HUES6 (cell line): ENCODE measurements around the gene FNDC5.

Experiments used
- H3K27ac ChIP-seq: 2 replicates; pipeline ENCODE4 v1.7.0; 2013; ENCODE audit warnings: low read depth, mild to moderate bottlenecking, low read length, inconsistent platforms
- H3K27me3 ChIP-seq: 2 replicates; pipeline ENCODE4 v1.6.1; 2013; ENCODE audit warnings: low read length; ENCODE audit not compliant: control insufficient read depth, insufficient read depth
- H3K36me3 ChIP-seq: 2 replicates; pipeline ENCODE4 v1.6.1; 2013; ENCODE audit warnings: low read length; ENCODE audit not compliant: control insufficient read depth, insufficient read depth
- H3K4me1 ChIP-seq: 2 replicates; pipeline ENCODE4 v1.6.1; 2013; ENCODE audit warnings: low read length; ENCODE audit not compliant: control insufficient read depth, insufficient read depth
- H3K4me3 ChIP-seq: 2 replicates; pipeline ENCODE4 v1.5.1; 2013; ENCODE audit warnings: low read depth, low read length
- H3K9ac ChIP-seq: one replicate; pipeline ENCODE4 v1.6.1; 2013; ENCODE audit warnings: mild to moderate bottlenecking, low read length
- H3K9me3 ChIP-seq: 2 replicates; pipeline ENCODE4 v1.6.1; 2013; ENCODE audit warnings: low read depth, low read length; ENCODE audit not compliant: control insufficient read depth, insufficient read depth

Gene FNDC5

GRCh38 chr1:32889731-32890278 lies 19.1 kb upstream of the FNDC5 start:
- no peak overlapping the region for H3K27ac ChIP-seq
- peaks cover 2% of the 10 kb centered on the region; the same call in 1 of the 2 replicates for H3K9me3 ChIP-seq
- H3K9ac ChIP-seq: no peak overlapping the region

DNA sequence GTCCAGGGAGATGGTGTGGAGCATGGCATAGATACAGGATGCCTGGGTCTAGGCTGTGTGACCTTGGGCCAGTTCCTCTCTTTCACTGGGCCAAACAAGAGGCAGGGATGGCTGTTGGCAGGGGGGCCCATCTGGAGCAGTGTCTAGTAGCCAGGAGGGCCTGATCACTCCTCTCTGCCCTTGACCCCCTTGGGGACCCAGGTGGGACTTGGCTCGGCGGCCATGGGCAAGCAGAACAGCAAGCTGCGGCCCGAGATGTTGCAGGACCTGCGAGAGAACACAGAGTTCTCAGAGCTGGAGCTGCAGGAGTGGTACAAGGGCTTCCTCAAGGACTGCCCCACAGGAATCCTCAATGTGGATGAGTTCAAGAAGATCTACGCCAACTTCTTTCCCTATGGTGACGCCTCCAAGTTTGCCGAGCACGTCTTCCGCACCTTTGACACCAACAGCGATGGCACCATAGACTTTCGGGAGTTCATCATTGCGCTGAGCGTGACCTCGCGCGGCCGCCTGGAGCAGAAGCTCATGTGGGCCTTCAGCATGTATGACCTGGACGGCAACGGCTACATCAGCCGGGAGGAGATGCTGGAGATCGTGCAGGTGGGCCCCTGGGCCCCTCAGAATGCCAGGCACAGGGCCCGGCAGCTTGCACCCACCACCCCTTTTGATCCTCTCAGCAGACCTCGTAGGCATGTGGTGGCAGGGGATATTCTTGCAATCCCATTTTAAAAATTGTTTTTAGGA lies 18.1 kb upstream of the FNDC5 start:
- peaks cover 2% of the 10 kb centered on the region; the same call in 1 of the 2 replicates for H3K9me3 ChIP-seq
- no peak overlapping the region for H3K27ac ChIP-seq
- H3K27me3 ChIP-seq: peaks cover 84% of the 10 kb centered on the region
- no peak overlapping the region for H3K9ac ChIP-seq
- peaks cover 4% of the 10 kb centered on the region for H3K4me1 ChIP-seq
- H3K36me3 ChIP-seq: no peaks in the 10 kb centered on the region
- no peak overlapping the region for H3K4me3 ChIP-seq

More at GRCh38 chr1:32889731-32890278, 19.1 kb upstream of the FNDC5 start:
- H3K4me1 ChIP-seq: peaks cover 10% of the 10 kb centered on the region
- H3K27me3 ChIP-seq: peaks cover 75% of the 10 kb centered on the region
- H3K36me3 ChIP-seq: no peaks in the 10 kb centered on the region
- no peak overlapping the region for H3K4me3 ChIP-seq

- Histone ChIP-seq H3K36me3 (no peaks in the 10 kb centered on the region), H3K4me1 (peaks cover 4% of the 10 kb centered on the region), H3K9me3 (peaks cover 2% of the 10 kb centered on the region; the same call in 1 of the 2 replicates), H3K27ac (no peak overlapping the region), H3K4me3 (no peak overlapping the region), H3K9ac (no peak overlapping the region), H3K27me3 (peaks cover 90% of the 10 kb centered on the region)
Observed at GRCh38 chr1:32888134-32888533, 17.4 kb upstream of the FNDC5 start.

- H3K36me3 ChIP-seq: no peaks in the 10 kb centered on the region
- H3K9me3 ChIP-seq: peaks cover 2% of the 10 kb centered on the region; the same call in 1 of the 2 replicates
- H3K9ac ChIP-seq: no peak overlapping the region
- H3K27ac ChIP-seq: no peak overlapping the region
- H3K27me3 ChIP-seq: peaks cover 89% of the 10 kb centered on the region
- no peak overlapping the region for H3K4me3 ChIP-seq
- H3K4me1 ChIP-seq: peaks cover 3% of the 10 kb centered on the region
Observed at GRCh38 chr1:32887623-32888022, 16.9 kb upstream of the FNDC5 start.

DNA sequence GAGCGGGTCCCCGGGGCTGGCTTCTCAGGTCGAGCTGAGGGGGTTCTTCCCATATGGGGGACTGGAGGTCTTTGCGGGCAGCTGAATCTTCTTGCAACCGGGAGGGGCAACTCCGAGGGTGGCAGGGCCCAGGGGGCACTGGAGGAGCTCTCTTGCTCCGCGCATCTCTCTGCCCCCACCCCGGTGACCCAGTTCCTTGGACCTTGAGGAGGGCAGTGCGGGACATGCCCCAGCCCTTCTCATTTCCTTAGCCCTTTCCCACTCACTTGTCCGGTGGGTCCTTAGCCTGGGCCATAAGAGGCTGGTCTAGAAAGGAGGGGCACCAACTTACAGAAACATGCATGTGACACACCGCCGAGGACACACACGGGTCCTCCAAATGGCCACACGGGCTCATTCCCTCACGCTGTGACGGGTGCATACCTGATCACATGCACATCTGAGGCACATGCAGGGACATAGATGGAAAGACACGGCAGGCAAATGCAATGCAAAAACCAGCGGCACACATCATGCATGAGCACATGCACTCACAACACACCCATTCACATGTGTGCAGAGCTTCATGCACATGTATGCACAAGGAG lies 16.2 kb upstream of the FNDC5 start:
- Histone ChIP-seq H3K4me1 (no peaks in the 10 kb centered on the region), H3K27me3 (peaks cover 82% of the 10 kb centered on the region), H3K27ac (no peak overlapping the region), H3K9me3 (no peaks in the 10 kb centered on the region), H3K36me3 (no peaks in the 10 kb centered on the region), H3K4me3 (no peak overlapping the region), H3K9ac (no peak overlapping the region)

GRCh38 chr1:32886004-32886827 lies 15.5 kb upstream of the FNDC5 start, which contains the start of gene HPCA:
HPCA (plus strand) TSS chr1:32886491; CDS start chr1:32888899, 2,408 bp downstream.
- Histone ChIP-seq H3K36me3 (no peaks in the 10 kb centered on the region), H3K4me3 (peak within 1 kb of the TSS; percentile 57), H3K27me3 (peaks cover 75% of the 10 kb centered on the region), H3K4me1 (no peaks in the 10 kb centered on the region), H3K9me3 (no peaks in the 10 kb centered on the region), H3K27ac (no peak within 1 kb of the TSS), H3K9ac (no peak within 1 kb of the TSS)

DNA sequence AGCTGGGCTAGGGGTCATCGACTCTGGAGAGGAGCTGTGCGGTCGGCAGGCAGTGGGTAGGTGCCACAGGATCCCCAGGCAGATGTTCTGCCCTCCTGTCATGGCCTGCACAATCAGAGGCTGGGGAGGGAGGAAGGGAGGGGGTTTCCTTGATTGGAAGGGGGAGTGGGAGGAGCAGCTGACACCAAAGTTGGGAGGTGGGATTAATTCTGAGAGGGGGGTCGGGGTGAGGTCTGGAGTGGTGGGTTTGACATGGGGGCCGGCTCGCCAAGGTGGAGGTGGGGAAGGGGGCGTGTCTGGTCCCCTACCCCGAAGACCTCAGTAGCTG lies 14.9 kb upstream of the FNDC5 start:
- Histone ChIP-seq H3K4me1 (no peaks in the 10 kb centered on the region), H3K4me3 (peak overlapping the region; percentile 57), H3K9me3 (no peaks in the 10 kb centered on the region), H3K36me3 (no peaks in the 10 kb centered on the region), H3K9ac (no peak overlapping the region), H3K27ac (no peak overlapping the region), H3K27me3 (peaks cover 69% of the 10 kb centered on the region)

GRCh38 chr1:32884726-32885125 lies 14.0 kb upstream of the FNDC5 start:
- Histone ChIP-seq H3K9me3 (no peaks in the 10 kb centered on the region), H3K4me1 (no peaks in the 10 kb centered on the region), H3K27ac (no peak overlapping the region), H3K9ac (no peak overlapping the region), H3K27me3 (peaks cover 60% of the 10 kb centered on the region), H3K36me3 (no peaks in the 10 kb centered on the region), H3K4me3 (no peak overlapping the region)

GRCh38 chr1:32884032-32884372 lies 13.3 kb upstream of the FNDC5 start:
- Histone ChIP-seq H3K4me3 (no peak overlapping the region), H3K36me3 (no peaks in the 10 kb centered on the region), H3K27ac (no peak overlapping the region), H3K9me3 (no peaks in the 10 kb centered on the region), H3K27me3 (peaks cover 53% of the 10 kb centered on the region), H3K9ac (no peak overlapping the region), H3K4me1 (no peaks in the 10 kb centered on the region)

DNA sequence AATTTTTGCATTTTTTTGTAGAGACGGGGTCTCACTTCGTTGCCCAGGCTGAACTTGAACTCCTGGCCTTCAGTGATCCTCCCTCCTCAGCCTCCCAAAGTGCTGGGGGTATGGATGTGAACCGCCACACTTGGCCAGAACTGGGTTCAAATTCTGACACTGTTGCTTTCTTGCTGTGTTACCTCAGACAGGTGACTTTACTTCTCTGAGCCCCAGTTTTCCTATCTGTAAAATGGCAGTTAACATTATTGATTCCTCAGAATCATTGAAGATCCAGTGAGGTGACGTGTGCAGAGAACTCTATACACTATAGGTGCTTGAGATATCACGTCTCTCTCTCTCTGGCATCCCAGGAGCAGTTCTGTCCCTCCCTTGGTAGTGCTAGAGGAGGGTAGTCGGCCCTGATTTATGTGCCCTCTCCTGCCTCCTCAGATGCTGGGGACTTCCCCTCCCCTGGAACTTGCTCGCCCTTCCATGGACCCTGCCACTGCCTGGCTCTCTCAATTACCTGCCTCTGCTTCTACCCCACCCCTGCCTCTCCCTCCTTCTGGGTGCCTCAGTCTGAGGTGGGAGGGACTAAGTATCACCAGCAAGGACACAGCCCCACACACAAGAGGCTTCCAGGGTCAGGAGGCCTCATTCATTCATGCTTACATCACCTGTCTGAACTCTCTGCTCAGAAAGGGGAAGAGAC lies 12.8 kb upstream of the FNDC5 start:
- H3K27ac ChIP-seq: no peak overlapping the region
- H3K4me1 ChIP-seq: no peaks in the 10 kb centered on the region
- H3K36me3 ChIP-seq: no peaks in the 10 kb centered on the region
- no peak overlapping the region for H3K9ac ChIP-seq
- peaks cover 48% of the 10 kb centered on the region for H3K27me3 ChIP-seq
- H3K9me3 ChIP-seq: no peaks in the 10 kb centered on the region
- H3K4me3 ChIP-seq: no peak overlapping the region
